CD4-positive, CD25-positive, alpha-beta regulatory T cell (primary cell): ENCODE data around the gene OPCML. TPM values are rescaled to one million over a fixed set of nuclear protein-coding genes. Genes with fewer than 3 reads are reported as not detected.

ENCODE experiments used
- ATAC-seq, 2 donors: fragments of 150-1000 bp; cut with Tn5 transposase; one replicate each; pipeline ENCODE4 v1.10.0; 2021; ENCODE audit warnings: low read depth in 2 of 2, moderate number of reproducible peaks in 2 of 2, moderate library complexity in 1 of 2
- DNase-seq, 3 donors: peaks; one replicate each; pipeline versions ENCODE4 v3.0.0 to v3.0.0-alpha.2; 2012 to 2022; ENCODE audit warnings: mixed read lengths in 1 of 3
- H3K27ac ChIP-seq: one replicate; pipeline ENCODE4 v1.7.0; 2013; ENCODE audit warnings: mild to moderate bottlenecking, low read length; ENCODE audit not compliant: insufficient read depth, poor library complexity, severe bottlenecking
- H3K27me3 ChIP-seq: one replicate; pipeline ENCODE4 v1.7.0; 2013; ENCODE audit warnings: low read length; ENCODE audit not compliant: control insufficient read depth, insufficient read depth
- H3K36me3 ChIP-seq: one replicate; pipeline ENCODE4 v1.7.0; 2013; ENCODE audit warnings: mild to moderate bottlenecking, low read length, moderate library complexity; ENCODE audit not compliant: control insufficient read depth, insufficient read depth
- H3K4me1 ChIP-seq: 2 replicates; pipeline ENCODE4 v1.7.0; 2013; ENCODE audit warnings: mild to moderate bottlenecking, low read length; ENCODE audit not compliant: insufficient read depth, control insufficient read depth, poor library complexity, severe bottlenecking
- H3K4me3 ChIP-seq: one replicate; pipeline ENCODE4 v1.7.0; 2013; ENCODE audit warnings: low read depth, mild to moderate bottlenecking, low read length, moderate library complexity
- H3K9me3 ChIP-seq, 2 experiments: 1 replicate in 1 of 2; 2 replicates in 1 of 2; pipeline ENCODE4 v1.7.0; 2013; ENCODE audit warnings: low read length in 2 of 2, mild to moderate bottlenecking in 1 of 2, moderate library complexity in 1 of 2; ENCODE audit not compliant: control insufficient read depth in 2 of 2
- H3K27ac Mint-ChIP-seq, 3 donors: one replicate each; pipeline ENCODE4 v1.8.0; 2020 to 2022; ENCODE audit warnings: mild to moderate bottlenecking in 3 of 3, mixed read lengths in 3 of 3, moderate library complexity in 2 of 3
- H3K27me3 Mint-ChIP-seq: one replicate; pipeline ENCODE4 v1.8.0; 2022; ENCODE audit warnings: mild to moderate bottlenecking, mixed read lengths
- H3K36me3 Mint-ChIP-seq: one replicate; pipeline ENCODE4 v1.8.0; 2020; ENCODE audit warnings: mixed read lengths
- H3K4me1 Mint-ChIP-seq, 4 donors: one replicate each; pipeline ENCODE4 v1.8.0; 2020 to 2022; ENCODE audit warnings: mixed read lengths in 4 of 4, mild to moderate bottlenecking in 1 of 4
- H3K4me3 Mint-ChIP-seq, 4 donors: one replicate each; pipeline ENCODE4 v1.8.0; 2020 to 2022; ENCODE audit warnings: mild to moderate bottlenecking in 4 of 4, mixed read lengths in 4 of 4, moderate library complexity in 3 of 4
- H3K9me3 Mint-ChIP-seq, 7 donors: one replicate each; pipeline ENCODE4 v1.8.0; 2020 to 2022; ENCODE audit warnings: mixed read lengths in 7 of 7, mild to moderate bottlenecking in 3 of 7, moderate library complexity in 2 of 7
- polyA plus RNA-seq, 4 donors: library from polyadenylated mRNA; unstranded; fragments of 300-500 nt; fragmentation: Illumina TruSeq; gene quantifications; one replicate each; pipeline ENCODE4 v1.2.3, GENCODE V29; 2021
- total RNA-seq: library from RNA; stranded (reverse); gene quantifications from one replicate; pipeline ENCODE4 v1.2.3, GENCODE V29; 2022

The OPCML gene
- total and polyA plus RNA-seq, 5 donors from 2014 or later = not detected

DNA sequence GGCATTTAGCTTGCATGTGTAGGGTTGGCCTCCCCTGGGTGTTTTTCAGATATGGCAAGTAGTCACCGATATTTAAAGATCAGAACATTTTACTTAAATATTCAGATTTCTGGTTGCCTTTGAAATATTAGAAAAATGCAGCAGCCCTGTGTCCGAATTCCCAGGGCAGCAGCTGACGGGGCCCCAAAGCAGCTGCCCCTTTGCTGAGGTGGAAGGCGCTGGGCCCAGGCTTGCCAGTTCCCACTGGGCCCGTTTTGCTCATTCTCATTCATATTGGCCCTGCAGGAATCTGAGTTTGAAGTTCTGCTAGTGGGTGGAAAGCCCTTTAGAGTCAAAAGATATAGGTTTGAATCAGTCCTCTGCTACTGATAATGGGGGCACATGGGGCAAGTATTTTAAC lies 692.1 kb downstream of the OPCML start:
- H3K9me3 ChIP-seq = no peaks in the 10 kb centered on the region
- no peaks in the 10 kb centered on the region for H3K36me3 Mint-ChIP-seq
- no peak overlapping the region for H3K4me3 ChIP-seq
- H3K36me3 ChIP-seq = no peaks in the 10 kb centered on the region
- DNase-seq = no peak
- no peak overlapping the region for H3K27ac ChIP-seq
- H3K4me3 Mint-ChIP-seq = no peak overlapping the region
- H3K27me3 Mint-ChIP-seq = no peaks in the 10 kb centered on the region
- no peaks in the 10 kb centered on the region for H3K27me3 ChIP-seq
- H3K27ac Mint-ChIP-seq = no peak overlapping the region
- H3K4me1 Mint-ChIP-seq = no peaks in the 10 kb centered on the region
- H3K4me1 ChIP-seq = no peaks in the 10 kb centered on the region
- no peak for ATAC-seq
- peaks cover 0 to 5% (median 3%) of the 10 kb centered on the region in 7 donors for H3K9me3 Mint-ChIP-seq

DNA sequence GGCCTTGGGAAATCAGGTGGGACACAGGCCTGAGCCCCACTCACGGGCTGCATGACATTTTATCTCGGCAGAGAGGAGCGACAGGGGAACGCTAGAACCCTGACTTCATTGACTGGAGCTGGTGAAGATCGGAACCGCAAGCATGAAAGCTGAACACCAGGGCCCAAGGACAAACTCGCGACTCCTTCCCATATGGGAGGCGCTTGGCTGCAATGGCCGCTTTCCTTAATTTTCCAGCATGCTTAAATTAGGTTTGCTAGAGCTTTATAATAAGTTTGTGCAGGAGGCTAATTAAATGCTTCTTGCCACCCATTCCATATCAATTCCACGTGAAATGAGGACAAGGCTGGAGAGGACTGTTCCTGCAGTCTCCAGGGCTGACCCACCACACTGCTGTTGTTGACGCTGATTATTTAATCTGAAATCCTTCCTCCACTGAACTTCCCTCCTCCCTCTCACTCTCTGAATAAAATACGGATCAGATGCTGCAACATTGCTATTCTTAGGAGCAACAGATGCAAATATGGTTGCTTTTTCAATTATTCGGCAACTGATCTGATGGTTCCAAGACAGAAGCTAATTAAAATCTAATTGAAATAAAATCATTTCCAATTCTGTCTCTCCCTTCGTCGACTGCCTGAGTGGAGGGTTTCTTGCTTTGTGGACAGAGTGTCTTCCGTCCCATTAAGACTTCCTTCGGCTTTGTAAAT lies 692.9 kb downstream of the OPCML start:
- Histone ChIP-seq H3K9me3 (no peaks in the 10 kb centered on the region), H3K4me1 (no peaks in the 10 kb centered on the region), H3K36me3 (no peaks in the 10 kb centered on the region), H3K27me3 (no peaks in the 10 kb centered on the region), H3K4me3 (no peak overlapping the region), H3K27ac (no peak overlapping the region)
- Mint-ChIP-seq H3K27me3 (no peaks in the 10 kb centered on the region), H3K4me3 (no peak overlapping the region), H3K27ac (no peak overlapping the region), H3K36me3 (no peaks in the 10 kb centered on the region), H3K4me1 (no peaks in the 10 kb centered on the region), H3K9me3 (peaks cover 0 to 6% (median 3%) of the 10 kb centered on the region in 7 donors)
- ATAC-seq = no peak
- no peak for DNase-seq

DNA sequence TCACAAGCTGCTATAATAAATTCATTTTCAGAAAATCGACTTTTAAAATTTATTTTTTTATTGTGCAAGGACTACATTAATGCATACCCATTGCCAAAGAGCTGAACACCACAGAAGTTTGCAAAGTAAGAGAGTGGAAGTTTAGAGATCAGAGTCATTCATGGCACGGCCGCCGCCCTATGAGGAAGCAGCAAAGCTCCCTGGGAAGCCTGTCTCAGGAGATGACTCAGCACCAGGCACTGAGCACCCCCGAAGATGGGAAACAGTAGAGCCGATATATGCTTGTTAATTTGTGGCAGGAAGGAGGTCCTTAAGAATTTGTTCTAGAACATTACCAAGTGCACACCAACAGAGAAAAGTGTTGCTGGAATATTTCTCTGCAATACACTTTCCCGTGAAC lies 693.7 kb downstream of the OPCML start:
- no peak overlapping the region for H3K27ac ChIP-seq
- no peaks in the 10 kb centered on the region for H3K9me3 ChIP-seq
- no peaks in the 10 kb centered on the region for H3K27me3 ChIP-seq
- ATAC-seq (no peak), DNase-seq (no peak)
- H3K36me3 ChIP-seq = no peaks in the 10 kb centered on the region
- Mint-ChIP-seq H3K27ac (no peak overlapping the region), H3K4me1 (no peaks in the 10 kb centered on the region), H3K27me3 (no peaks in the 10 kb centered on the region), H3K9me3 (peaks cover 0 to 7% (median 3%) of the 10 kb centered on the region in 7 donors), H3K36me3 (no peaks in the 10 kb centered on the region), H3K4me3 (no peak overlapping the region)
- H3K4me1 ChIP-seq = no peaks in the 10 kb centered on the region
- no peak overlapping the region for H3K4me3 ChIP-seq

DNA sequence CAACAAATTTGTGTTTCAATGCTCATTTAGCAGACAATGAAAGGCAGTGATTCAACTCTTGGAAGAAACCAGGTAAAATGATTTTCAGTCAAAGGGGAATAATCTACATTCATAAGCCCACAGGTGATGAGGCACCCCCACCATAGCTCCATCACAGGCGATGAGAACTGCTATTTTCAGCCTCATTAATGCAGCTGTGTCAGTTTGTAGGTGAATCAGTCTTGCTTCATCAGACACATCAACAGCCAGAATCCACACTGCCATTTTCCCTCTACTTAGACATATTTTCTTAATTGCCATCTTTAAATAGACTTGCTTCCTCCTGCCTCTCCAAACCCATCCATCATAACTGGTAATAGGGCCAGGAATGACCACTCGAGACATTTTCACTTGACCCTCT lies 701.0 kb downstream of the OPCML start:
- DNase-seq (no peak), ATAC-seq (no peak)
- Mint-ChIP-seq H3K36me3 (no peaks in the 10 kb centered on the region), H3K27me3 (no peaks in the 10 kb centered on the region), H3K9me3 (peaks cover 0 to 4% (median 0%) of the 10 kb centered on the region in 7 donors), H3K27ac (no peak overlapping the region), H3K4me3 (no peak overlapping the region), H3K4me1 (no peaks in the 10 kb centered on the region)
- no peaks in the 10 kb centered on the region for H3K36me3 ChIP-seq
- H3K9me3 ChIP-seq = no peaks in the 10 kb centered on the region
- H3K4me1 ChIP-seq = no peaks in the 10 kb centered on the region
- H3K4me3 ChIP-seq = no peak overlapping the region
- no peak overlapping the region for H3K27ac ChIP-seq
- H3K27me3 ChIP-seq = peaks cover 1% of the 10 kb centered on the region

DNA sequence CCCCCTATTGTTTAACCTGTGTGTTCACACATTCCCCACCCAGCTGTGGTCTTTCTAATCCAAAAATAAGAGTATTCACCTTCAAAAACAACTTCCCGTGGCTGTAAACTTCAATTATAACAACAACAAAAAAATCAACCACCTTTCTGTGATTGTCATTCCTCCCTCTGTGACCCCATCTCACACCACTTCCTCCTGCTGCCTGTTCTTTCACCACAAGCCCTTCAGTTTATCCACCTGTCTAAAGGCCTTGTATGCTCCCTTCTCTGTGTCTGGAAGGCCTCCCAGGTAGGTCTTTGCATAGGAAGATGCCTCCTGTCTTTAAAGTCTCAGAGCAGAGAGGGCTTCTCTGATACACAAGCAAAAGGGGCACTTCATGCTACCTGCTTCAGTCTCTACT lies 707.7 kb downstream of the OPCML start:
- peaks cover 0 to 3% (median 0%) of the 10 kb centered on the region in 7 donors for H3K9me3 Mint-ChIP-seq

DNA sequence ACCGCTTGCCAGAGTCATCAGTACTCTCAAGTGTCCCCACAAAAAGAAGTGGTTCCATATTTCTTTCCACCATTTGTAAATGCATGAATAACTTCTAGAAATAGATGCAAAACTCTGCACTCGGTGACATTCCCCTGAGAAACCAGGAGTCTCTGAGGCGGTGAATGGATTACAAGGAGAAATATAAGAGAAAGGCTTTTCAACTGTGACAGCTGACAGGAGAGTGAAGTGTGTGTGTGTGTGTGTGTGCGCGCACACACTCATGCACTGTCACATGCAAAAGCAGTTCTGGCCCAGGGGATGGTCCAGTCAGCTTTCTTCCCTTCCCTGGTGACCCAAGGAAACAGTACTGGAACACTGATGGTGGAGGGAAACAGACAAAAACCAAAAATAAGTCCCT lies 710.0 kb downstream of the OPCML start:
- Histone ChIP-seq H3K9me3 (no peaks in the 10 kb centered on the region), H3K36me3 (no peaks in the 10 kb centered on the region), H3K27me3 (peaks cover 2% of the 10 kb centered on the region), H3K4me3 (no peak overlapping the region), H3K27ac (no peak overlapping the region), H3K4me1 (no peaks in the 10 kb centered on the region)
- no peak overlapping the region for H3K4me3 Mint-ChIP-seq
- DNase-seq (no peak), ATAC-seq (no peak)
- no peaks in the 10 kb centered on the region for H3K4me1 Mint-ChIP-seq
- H3K27ac Mint-ChIP-seq = no peak overlapping the region
- H3K36me3 Mint-ChIP-seq = no peaks in the 10 kb centered on the region
- H3K9me3 Mint-ChIP-seq = peaks cover 0 to 2% (median 0%) of the 10 kb centered on the region in 7 donors
- H3K27me3 Mint-ChIP-seq = no peaks in the 10 kb centered on the region

More for the DNA sequence above, 707.7 kb downstream of the OPCML start:
- H3K4me3 Mint-ChIP-seq = no peak overlapping the region
- no peaks in the 10 kb centered on the region for H3K36me3 ChIP-seq
- H3K27me3 ChIP-seq = peaks cover 2% of the 10 kb centered on the region
- H3K27ac Mint-ChIP-seq = no peak overlapping the region
- no peaks in the 10 kb centered on the region for H3K4me1 ChIP-seq
- no peaks in the 10 kb centered on the region for H3K36me3 Mint-ChIP-seq
- no peak for DNase-seq
- ATAC-seq = no peak
- no peak overlapping the region for H3K4me3 ChIP-seq
- no peak overlapping the region for H3K27ac ChIP-seq
- no peaks in the 10 kb centered on the region for H3K27me3 Mint-ChIP-seq
- H3K9me3 ChIP-seq = no peaks in the 10 kb centered on the region
- H3K4me1 Mint-ChIP-seq = no peaks in the 10 kb centered on the region

DNA sequence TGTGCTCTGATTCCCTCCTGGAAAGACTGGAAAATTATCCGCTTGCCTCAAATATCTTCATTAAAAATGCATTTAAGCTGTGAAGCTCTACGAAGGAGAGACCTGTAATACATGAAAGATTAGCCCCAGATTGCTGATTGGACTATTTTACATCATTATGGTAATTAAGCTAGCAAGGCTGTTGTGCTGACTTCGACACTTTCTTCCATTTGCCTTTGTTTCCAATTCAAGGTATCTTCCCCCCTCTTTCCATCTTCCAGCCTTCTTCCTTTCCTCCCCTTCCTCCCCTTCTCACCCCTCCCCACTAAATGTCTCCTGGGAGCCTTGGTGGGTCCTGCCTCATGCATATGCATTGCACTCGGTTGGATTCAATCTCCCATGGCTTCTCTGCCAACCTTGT lies 710.8 kb downstream of the OPCML start:
- peaks cover 0 to 3% (median 0%) of the 10 kb centered on the region in 7 donors for H3K9me3 Mint-ChIP-seq
- H3K4me1 ChIP-seq = no peaks in the 10 kb centered on the region
- no peak for DNase-seq
- no peaks in the 10 kb centered on the region for H3K27me3 Mint-ChIP-seq
- H3K36me3 ChIP-seq = no peaks in the 10 kb centered on the region
- H3K27ac Mint-ChIP-seq = no peak overlapping the region
- H3K27me3 ChIP-seq = peaks cover 2% of the 10 kb centered on the region
- no peak overlapping the region for H3K27ac ChIP-seq
- no peak overlapping the region for H3K4me3 ChIP-seq
- no peaks in the 10 kb centered on the region for H3K4me1 Mint-ChIP-seq
- no peak overlapping the region for H3K4me3 Mint-ChIP-seq
- H3K9me3 ChIP-seq = no peaks in the 10 kb centered on the region
- ATAC-seq = no peak
- H3K36me3 Mint-ChIP-seq = no peaks in the 10 kb centered on the region

DNA sequence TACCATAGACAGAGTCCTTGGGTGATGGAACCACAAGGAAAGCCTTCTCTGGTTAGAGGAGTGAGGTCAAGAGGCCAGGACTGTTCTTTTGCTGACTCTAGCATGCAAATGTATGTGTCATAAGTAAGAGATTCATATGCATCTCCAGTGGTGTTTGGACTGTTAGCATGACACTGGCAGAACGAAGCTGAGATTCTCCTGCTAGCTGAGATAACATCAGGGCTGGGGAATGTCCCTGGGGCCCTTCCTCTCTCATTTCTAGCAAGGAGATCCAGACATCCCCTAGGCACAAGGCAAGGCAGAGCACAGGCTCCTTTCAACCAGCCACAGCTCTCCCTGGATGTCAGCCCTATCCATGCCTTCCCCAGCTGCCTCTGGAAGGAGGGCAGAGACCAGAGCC lies 711.3 kb downstream of the OPCML start:
- H3K4me1 ChIP-seq = no peaks in the 10 kb centered on the region
- DNase-seq (no peak), ATAC-seq (no peak)
- Mint-ChIP-seq H3K27me3 (no peaks in the 10 kb centered on the region), H3K4me3 (no peak overlapping the region), H3K9me3 (peaks cover 0 to 3% (median 0%) of the 10 kb centered on the region in 7 donors), H3K27ac (no peak overlapping the region), H3K4me1 (no peaks in the 10 kb centered on the region), H3K36me3 (no peaks in the 10 kb centered on the region)
- no peak overlapping the region for H3K4me3 ChIP-seq
- no peak overlapping the region for H3K27ac ChIP-seq
- H3K9me3 ChIP-seq = no peaks in the 10 kb centered on the region
- no peaks in the 10 kb centered on the region for H3K36me3 ChIP-seq
- no peaks in the 10 kb centered on the region for H3K27me3 ChIP-seq
